Activated CD8-positive, alpha-beta memory T cell treated with anti-CD3 and anti-CD28 coated beads for 36 hours (primary cell): Measurements from ENCODE around the gene CELF1. TPM values are rescaled to one million over a fixed set of nuclear protein-coding genes. Genes with fewer than 3 reads are reported as not detected.

Experiments
- CTCF ChIA-PET: fragments of 350-600 bp; sonication (Branson Sonifier 250); formaldehyde crosslinking; loops from one replicate; lab custom pipeline; 2021; ENCODE audit warnings: antibody characterized with exemption; lab: Charles Lee
- POLR2A ChIA-PET: fragments of 350-600 bp; sonication (Branson Sonifier 250); formaldehyde crosslinking; loops from one replicate; lab custom pipeline; 2021; ENCODE audit warnings: antibody characterized with exemption; lab: Charles Lee
- total RNA-seq, 2 experiments: library from RNA; stranded (reverse); gene quantifications; one replicate each; pipeline ENCODE4 v1.2.3, GENCODE V29; 2021

Gene CELF1
- total RNA-seq = 100 to 1,000 TPM; 145 to 148 TPM

DNA sequence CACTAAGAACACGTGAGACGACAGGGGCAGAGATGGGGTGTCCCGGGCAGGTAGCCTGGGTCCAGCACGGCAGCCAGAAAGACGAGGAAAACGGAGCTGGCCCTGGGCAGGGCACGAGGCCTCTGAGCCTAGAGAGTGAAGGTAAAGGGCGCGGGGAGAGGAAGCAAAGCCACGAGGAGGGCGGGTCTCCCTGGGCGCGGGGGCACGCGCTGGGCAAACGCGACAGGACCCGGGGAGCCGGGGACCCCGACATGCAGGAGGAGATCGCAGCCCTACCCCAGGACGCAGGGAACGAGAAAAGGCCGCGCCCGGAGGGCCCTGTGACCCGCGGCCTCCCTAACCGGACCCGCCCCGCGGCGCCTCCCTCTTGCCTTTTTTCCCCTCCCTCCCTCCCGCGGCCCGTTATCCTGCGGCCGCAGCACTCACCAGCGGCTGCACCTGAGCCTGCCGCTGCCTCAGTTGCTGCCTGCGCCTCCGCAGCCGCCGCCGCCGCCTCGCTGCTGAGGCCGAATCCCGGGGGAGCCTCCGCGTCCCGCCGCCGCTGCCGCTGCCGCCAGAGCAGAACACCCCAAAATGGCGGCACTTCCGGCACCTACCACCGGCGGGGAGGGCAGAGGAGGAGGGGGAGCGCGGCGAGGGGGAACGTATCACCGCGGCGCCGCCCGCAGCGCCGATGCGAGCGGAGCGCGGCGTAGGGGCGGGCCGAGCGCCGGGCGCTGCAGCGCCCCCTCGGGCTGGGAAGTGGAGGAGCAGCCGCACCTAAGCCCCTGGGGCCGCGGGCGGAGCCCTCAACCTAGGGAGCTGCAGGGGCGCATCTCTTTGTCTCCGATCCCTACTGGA, at the start of gene CELF1:
CELF1 (minus strand) TSS at position 567 of the 840 bp plus-strand sequence. CDS start 53,609 bp downstream, outside the sequence.
- POLR2A ChIA-PET = interaction anchor here (0.6 to 2.4 kb wide), 7 partner anchors 12 to 127 kb away, joined by 3 to 15 read pairs (median 5); partner anchors contain the start of genes KBTBD4, NDUFS3 and PSMC3
- CTCF ChIA-PET = interaction anchor here (0.6 to 2.3 kb wide), 22 partner anchors 12 to 900 kb away, joined by 3 to 12 read pairs (median 4); partner anchors contain the start of genes KBTBD4, NDUFS3, PSMC3 and PTPMT1

DNA sequence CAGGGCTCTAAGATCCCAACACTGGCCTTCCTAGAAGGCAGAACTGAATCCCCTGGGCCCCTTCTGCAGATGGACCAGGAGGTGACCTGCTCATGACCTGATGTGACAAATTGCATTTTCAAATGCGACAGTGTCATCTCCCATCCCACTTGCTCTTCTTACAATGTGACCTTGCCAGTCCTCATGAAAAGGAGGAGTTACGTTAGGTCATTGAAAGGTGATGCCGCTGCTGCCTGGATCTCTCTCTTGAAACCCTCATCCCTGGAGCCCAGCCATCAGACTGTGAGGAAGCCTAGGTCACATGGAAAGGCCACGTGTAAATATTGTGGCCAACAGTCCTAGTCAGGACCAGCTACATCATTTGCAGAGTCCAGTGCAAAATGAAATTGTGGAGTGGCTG, 47.0 kb upstream of the CELF1 start:
- ChIA-PET POLR2A (no interaction called here), CTCF (no interaction called here)

DNA sequence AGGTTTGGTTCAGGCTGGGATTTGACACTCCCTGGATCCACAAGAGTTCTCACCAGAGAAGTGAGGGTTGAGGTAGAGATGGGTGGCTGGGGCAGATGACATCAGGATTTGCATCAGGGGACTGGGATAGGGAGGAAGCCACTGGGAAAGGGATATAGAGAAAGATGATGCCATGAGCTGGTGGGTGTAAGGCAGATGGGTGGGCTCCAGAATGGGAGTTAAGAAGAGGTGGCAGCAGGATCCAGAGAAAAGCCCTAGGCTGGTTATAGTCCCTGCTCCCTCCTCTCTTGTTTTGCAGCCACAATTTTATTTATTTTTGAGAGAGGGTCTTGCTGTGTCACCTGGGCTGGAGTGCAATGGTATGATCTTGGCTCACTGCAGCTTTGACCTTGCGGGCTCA, 43.0 kb upstream of the CELF1 start:
- POLR2A ChIA-PET = no interaction called here
- CTCF ChIA-PET = no interaction called here

DNA sequence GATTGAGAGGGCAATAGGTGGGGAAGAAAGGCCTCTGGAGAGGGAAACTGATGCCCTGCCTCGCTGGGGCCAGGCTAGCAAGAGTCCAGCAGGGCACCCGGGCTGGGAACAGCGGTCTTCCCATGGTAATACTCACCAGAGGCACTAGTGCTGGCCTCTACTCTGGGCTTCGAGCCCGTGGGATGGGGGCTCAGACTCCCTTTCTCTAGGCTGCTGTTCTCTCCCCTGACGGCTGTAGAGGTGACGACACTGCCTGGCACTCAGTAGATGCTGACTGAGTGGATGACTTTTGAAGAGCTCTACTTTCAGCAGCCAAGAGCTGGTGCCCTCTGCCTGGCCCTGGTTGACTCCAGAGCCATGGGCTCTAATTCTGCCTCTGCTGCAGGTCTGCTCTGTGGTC, 42.1 kb upstream of the CELF1 start:
- POLR2A ChIA-PET = no interaction called here

DNA sequence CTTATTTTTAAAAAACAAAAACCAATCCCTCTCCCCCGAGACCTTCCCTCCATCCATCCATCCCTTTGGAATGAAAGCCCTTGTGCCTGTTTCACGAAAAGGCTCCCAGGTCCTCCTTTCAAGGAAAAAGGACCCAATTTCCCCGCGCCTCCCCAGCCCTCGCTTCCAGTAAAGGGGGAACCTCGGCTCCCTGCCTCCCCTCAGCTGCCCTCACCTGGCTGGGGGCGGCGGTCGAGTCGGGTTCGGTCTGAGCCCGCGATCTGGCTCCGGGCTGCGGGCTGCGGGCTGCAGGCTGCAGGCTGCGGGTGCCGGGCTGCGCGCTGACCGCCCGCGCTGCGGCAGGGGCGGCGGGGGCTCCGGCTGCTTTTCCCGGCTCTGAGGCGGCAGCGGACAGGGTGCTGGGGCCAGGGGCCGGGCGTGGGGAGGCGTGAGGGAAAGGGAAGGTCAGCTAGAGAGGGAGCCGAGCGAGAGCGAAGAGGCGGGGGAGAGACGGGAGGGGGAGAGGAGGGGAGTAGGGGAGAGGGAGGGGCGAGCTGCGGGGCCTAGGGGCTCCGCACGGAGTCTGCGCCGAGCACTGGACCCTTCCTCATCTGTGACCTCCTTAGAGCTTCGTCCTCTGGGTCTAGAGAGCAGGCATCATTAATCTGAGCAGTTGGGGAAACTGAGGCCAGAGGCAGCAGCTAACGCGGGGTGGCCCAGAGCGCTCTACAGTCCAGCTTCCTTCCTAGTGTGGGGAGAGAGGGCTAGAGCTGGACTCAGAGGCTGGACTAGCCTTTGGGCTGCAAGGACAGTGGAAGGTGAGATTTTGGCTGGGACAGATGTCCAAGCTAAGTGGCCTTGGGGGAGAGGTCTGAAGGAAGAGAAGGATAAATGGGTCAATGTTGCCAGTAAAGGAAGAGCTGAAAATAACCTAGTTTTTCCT, 41.3 kb upstream of the CELF1 start, which contains the start of gene C1QTNF4:
C1QTNF4 (minus strand) TSS at position 478 of the 922 bp plus-strand sequence. CDS start 3,601 bp downstream, outside the sequence.
- POLR2A ChIA-PET = no interaction called here
- CTCF ChIA-PET = interaction anchor here (0.6 kb wide), 1 partner anchor 28 kb away, joined by 4 read pairs; no protein-coding TSS in a partner anchor

More for the DNA sequence above, 42.1 kb upstream of the CELF1 start:
- CTCF ChIA-PET = interaction anchor here (0.6 kb wide), 1 partner anchor 28 kb away, joined by 4 read pairs; no protein-coding TSS in a partner anchor

DNA sequence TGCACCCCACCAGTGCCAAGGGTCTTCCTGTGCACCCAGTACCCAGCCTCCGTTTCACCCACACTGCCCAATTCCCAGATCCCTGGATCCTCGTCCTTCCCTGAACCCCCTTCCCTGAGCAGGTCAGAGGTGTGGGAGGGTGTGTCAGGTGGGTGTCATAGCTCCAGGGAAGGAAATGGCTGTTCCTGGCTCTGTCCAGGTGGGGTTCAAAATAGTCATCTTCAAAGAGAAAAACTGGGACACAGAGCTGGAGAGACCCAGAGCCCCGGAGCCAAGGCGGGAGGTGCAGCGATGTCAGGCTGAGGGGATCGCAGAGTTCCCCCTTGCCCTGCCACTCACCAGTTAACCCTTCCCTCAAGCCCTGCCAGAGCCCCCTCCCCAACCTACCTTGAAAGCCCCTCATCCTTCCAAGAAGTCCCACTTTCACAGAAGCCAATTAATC, 40.6 kb upstream of the CELF1 start:
- ChIA-PET CTCF (no interaction called here), POLR2A (no interaction called here)

DNA sequence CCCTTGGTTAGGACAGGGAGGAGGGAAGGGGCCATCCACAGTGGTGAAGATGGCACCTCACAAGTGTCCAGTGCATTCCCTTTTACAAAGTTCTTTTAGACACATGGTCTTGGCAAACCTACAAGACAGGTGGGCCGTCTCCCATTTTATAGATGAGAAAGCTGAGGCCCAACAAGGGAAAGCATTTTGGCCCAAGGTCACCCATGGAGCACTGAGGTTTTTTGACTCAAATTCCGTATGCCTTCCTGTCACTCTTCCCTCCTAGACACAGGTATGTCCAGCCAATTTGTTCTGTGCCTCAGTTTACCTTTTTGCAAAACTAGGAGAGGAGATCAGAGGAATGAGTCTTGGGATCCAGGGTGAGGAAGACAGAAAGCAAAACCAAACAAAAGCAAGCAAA, 40.0 kb upstream of the CELF1 start:
- POLR2A ChIA-PET = no interaction called here

DNA sequence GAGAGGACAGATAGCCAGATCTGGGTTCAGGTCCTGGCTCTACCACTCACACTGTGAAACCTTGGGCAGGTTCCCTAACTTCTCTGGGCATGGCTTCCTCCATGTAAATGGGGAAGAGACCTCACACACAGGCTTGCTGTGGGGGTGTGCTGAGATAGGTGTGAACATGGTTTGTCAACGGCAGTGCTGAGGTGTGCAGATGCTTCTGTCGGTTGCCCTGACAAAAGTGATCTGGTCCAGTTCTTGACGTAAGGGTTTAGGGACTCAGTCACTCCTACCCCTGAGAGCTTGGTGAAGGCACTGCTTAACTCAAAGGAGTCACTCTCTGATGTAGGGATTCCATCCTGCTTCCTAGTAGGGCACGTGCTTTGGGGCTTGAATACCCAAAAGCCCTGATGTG, 39.3 kb upstream of the CELF1 start:
- POLR2A ChIA-PET = no interaction called here
- CTCF ChIA-PET = no interaction called here

More for the DNA sequence above, 40.0 kb upstream of the CELF1 start:
- CTCF ChIA-PET = no interaction called here

DNA sequence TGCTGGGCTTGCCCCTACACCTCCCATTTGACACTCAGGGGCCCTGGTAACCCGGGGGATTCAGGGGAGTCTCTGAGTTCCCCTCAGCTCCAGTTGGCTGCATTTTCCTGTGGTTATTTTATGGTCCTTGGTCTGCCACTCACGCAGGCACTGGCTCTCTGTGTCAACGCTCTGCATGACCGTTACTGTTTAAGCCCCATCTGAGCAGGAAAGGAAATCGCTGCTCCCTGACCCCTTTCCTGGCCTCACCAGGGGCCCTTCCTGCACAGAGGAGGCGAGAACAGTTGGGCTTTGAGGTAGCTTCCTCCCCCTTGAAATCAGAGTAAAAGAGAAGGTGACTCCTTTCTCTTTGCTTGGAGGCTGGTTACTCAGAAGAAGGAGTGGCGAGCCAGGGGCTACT, 38.8 kb upstream of the CELF1 start:
- ChIA-PET CTCF (no interaction called here), POLR2A (no interaction called here)

DNA sequence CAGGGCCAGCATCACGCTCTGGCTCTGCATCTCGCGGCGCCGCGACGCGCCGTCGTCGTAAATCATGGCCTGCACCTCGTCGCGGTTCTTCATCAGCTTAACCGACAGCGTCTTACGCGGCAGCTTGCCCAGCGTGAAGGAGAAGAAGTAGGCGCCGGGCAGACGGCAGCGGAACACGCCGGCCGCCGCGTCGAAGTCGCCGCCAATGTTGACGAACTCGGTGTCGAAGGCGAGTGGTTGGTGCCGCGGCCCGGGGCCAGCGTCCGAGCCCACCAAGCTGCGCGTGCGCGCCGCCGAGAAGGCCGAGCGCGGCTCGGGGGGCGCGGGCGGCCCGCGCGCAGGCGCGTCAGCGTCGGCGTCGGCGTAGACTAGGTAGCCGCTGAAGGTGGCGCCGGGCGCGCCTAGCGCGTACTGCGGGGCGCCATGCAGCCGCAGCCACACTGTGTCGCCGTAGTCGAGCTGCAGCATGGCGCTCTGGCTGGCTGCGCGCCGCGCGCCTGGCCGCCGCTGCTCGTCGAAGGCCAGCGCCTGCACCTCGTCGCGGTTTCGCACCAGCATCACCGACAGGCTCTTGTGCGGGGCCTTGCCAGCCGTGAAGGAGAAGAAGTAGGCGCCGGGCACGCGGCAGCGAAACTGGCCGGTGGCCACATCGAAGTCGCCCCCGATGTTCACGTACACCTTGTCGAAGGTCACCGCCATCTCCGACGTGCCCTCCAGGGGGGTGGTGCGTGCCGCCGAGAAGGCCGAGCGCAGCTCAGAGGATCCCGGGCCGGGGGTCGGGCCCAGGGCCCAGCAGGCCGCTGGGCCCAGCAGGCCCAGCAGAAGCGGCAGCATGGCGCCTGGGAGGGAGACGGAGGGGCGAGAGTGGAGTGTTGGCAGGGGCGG, 37.3 kb upstream of the CELF1 start:
- ChIA-PET POLR2A (no interaction called here), CTCF (no interaction called here)

DNA sequence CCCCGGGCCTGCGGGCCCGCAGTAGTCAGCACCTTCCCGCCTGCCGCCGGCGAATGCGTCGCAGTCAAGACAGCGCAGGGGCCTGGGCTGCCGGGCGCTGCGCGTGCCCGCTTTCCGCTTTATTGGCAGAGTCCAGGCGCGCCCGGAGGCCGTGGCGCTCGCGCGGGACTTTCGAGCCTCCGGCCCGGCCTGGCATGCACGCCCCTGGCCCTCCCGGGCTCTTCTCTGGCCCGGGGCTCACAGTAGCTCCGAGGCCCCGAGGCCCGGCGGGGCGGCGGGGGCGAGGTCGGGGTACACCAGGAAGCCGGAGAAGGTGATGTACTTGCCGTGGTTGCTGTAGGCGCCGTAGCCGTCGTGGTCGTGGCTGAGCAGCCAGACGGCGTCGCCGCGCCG, 36.6 kb upstream of the CELF1 start:
- CTCF ChIA-PET = no interaction called here
- POLR2A ChIA-PET = no interaction called here

DNA sequence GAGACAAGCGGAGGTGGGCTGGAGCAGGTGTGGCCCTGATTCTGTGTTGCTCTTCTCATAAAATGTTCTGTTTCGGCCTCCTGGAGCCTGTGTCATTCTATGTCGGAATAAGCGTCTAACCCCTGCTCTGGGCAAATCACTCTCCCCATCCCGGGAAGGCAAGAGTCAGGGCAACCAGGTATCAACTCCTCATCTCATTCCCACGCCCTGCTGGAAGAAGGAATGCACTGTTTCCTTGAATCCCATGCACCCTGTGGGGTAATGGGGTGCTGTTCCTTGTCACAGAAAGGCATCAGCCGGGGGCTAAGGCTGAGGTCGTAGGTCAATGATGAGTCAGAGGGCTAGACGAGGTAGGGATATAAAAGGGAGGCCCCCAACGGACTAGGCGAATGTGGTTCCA, 36.2 kb upstream of the CELF1 start:
- ChIA-PET POLR2A (no interaction called here), CTCF (no interaction called here)

DNA sequence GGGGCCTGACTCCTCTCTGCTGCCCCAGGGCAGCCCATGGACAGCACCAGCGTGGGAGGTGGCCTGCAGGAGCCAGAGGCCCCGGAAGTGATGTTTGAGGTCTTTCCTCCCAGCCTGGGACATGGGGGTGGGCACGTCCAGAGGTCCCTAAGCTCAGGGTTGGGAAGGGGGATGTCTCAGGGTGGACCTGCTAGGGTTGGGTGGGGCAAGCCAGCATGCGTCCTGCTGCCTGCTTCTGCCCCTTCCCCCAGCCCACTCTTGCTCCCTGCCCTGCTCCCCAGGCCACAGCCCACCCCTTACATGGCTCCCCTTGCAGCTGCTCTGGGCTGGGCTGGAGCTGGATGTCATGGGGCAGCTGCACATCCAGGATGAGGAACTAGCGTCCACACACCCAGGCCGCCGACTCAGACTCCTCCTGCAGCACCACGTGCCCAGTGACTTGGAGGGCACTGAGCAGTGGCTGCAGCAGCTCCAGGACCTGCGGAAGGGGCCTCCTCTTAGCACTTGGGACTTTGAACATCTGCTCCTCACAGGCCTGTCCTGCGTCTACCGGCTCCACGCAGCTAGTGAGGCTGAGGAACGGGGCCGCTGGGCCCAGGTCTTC, 34.9 kb upstream of the CELF1 start:
- POLR2A ChIA-PET = no interaction called here
- CTCF ChIA-PET = no interaction called here

DNA sequence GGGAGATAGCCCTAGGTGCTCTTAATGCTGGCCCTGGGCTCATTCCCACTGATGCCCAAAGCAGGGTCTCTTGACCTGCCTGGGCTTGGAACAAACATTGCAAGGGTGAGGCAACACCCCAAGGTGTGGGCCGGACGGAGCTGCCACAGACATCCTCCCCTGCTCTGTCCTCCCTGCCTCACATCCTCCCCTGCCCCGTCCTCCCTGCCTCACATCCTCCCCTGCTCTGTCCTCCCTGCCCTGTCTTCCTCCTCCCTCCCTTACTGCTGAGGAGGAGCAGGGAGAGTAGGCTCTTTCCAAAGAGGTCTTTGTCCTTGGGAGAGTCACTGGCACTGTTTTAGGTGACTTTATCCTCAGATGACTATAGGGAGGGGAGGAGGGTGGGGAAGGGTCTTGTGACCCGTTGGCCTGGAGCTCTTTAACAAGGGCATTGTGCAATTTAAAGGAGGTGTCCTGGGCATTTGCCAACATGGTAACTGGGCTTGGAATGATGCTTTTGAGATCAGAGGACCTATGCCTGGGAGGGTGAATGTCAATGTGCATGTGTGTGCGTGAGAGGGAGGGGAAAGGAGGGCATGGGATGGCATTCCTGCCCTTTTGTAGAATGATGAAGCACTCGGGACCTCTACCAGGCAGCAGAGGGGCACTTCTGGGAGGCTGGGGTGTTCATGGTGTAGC, 34.2 kb upstream of the CELF1 start:
- ChIA-PET POLR2A (no interaction called here), CTCF (no interaction called here)

DNA sequence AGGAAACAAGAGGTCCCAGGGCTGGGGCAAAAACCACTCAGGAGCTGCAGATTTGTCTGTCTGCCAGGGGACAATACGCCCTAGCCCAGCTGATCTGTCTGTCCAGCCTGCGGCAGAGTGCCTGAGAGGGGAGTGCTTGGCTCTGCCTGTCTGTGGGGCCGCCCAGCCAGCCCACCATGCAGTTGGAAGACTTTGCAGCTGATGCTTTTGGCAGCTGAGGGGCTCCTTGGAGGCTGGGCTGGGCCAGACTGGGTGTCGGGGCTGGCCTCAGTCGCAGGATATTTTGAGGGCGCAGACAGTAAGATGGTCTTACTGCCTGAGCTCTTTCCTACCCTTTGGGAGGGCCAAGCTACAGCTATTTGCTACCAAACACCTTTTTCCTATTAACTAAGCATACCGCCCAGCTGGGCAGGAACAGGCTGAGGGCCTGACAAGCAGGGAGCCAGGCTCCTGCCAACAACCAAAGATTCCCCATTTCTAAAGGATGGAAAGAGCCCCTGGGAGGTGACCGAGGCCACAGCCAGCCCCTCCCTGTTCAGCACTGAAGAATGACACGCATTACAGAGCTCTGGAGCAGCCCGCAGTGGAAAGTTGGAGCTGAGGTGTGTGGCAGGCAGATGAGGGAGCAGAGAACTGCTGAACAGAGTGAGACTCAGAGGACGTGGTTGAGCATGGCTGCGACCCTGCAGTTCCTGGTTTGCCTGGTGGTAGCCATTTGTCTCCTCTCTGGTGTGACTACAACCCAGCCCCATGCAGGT, 33.3 kb upstream of the CELF1 start, which contains the start of gene FAM180B:
FAM180B (plus strand) TSS at position 581 of the 758 bp plus-strand sequence; CDS start at position 672, 91 bp downstream.
- ChIA-PET CTCF (no interaction called here), POLR2A (interaction anchor here (0.6 kb wide), 1 partner anchor 120 kb away, joined by 3 read pairs; no protein-coding TSS in a partner anchor)

DNA sequence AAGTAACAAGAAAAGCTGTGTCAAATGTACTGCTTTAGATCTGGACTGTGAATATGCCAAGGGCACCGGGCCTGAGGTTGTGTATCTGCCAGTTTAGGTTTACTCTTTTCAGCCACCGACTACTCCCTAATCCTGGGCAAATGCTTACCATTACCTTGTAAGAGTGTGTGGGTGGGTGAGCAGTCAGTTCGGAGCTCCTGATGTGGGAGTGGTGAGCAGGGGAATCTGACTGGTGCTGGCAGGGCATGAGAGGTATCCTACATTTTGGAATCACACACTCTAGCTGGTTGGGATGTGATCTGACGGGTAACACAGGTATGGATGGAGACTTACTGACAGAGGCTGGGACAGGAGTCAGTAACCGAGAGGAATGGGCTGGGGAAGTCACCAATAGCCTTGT, 30.9 kb upstream of the CELF1 start:
- ChIA-PET POLR2A (no interaction called here), CTCF (no interaction called here)
